Panc1 (cell line): ENCODE data around the gene DDB1. TPM values are rescaled to one million over a fixed set of nuclear protein-coding genes. Genes with fewer than 3 reads are reported as not detected.
A peak's percentile ranks its signal among the peaks of the same experiment; 100 is the strongest.
"Not testable (repeated sequence)": the region's sequence is repeated elsewhere in the genome, so short reads cannot be mapped to it uniquely, and the experiment has no call there.

Experiments used
- ATAC-seq: fragments of 200-7000 bp; cut with Tn5 transposase; 2 replicates; pipeline ENCODE4 v1.9.1; 2020; ENCODE audit warnings: mild to moderate bottlenecking, moderate library complexity
- BruUV-seq: library from RNA; stranded (reverse); fragments of 400-500 nt; replicated peaks from 2 replicates; lab custom pipeline; 2021; lab: Mats Ljungman, UMichigan
- CTCF ChIA-PET: fragments of 300-600 bp; sonication (Branson Sonifier 250); formaldehyde crosslinking; loops from one replicate; lab custom pipeline; 2022; ENCODE audit warnings: antibody characterized with exemption; lab: Charles Lee
- POLR2A ChIA-PET: fragments of 300-600 bp; sonication (Branson Sonifier 250); formaldehyde crosslinking; loops from one replicate; lab custom pipeline; 2022; ENCODE audit warnings: antibody characterized with exemption; lab: Charles Lee
- DNase-seq: peaks from one replicate; pipeline ENCODE4 v3.0.0-alpha.2; 2010; ENCODE audit warnings: low read depth, low spot score
- H3K27ac ChIP-seq: 2 replicates; pipeline ENCODE4 v1.5.1; 2011; ENCODE audit warnings: mild to moderate bottlenecking, low read length, inconsistent platforms
- H3K27me3 ChIP-seq: fragments of 200-500 bp; sonication (Bioruptor generic); 2 replicates; pipeline ENCODE4 v1.6.0; 2014; ENCODE audit warnings: low read length, inconsistent platforms; ENCODE audit not compliant: control insufficient read depth, insufficient read depth
- H3K36me3 ChIP-seq: fragments of 200-500 bp; sonication (Bioruptor generic); 2 replicates; pipeline ENCODE4 v1.5.1; 2014; ENCODE audit warnings: inconsistent platforms, mild to moderate bottlenecking, low read length, moderate library complexity; ENCODE audit not compliant: control insufficient read depth, insufficient read depth
- H3K4me1 ChIP-seq: 2 replicates; pipeline ENCODE4 v1.5.1; 2011; ENCODE audit warnings: inconsistent platforms, mild to moderate bottlenecking, low read length, moderate library complexity; ENCODE audit not compliant: control insufficient read depth, insufficient read depth
- H3K4me3 ChIP-seq, 2 experiments: 2 replicates each; pipeline ENCODE4 v1.5.1; 2011 to 2012; ENCODE audit warnings: low read depth in 2 of 2, low read length in 2 of 2, mild to moderate bottlenecking in 2 of 2, inconsistent platforms in 1 of 2, moderate library complexity in 1 of 2
- H3K9me3 ChIP-seq: fragments of 200-500 bp; sonication (Bioruptor generic); 2 replicates; pipeline ENCODE4 v1.5.1; 2014; ENCODE audit warnings: low read depth, mild to moderate bottlenecking, inconsistent platforms, low read length, moderate library complexity; ENCODE audit not compliant: control insufficient read depth, insufficient read depth
- CTCF ChIP-seq: fragments of 450-650 bp; IDR thresholded peaks from 2 replicates; pipeline ENCODE4 v1.5.1; 2017; ENCODE audit warnings: mild to moderate bottlenecking
- POLR2AphosphoS5 ChIP-seq: IDR thresholded peaks from 2 replicates; pipeline ENCODE4 v1.6.1; 2012; ENCODE audit warnings: mild to moderate bottlenecking, low read depth, low read length, moderate library complexity
- REST ChIP-seq, 2 experiments: IDR thresholded peaks; 2 replicates each; pipeline ENCODE4 v1.6.1; 2011 to 2012; ENCODE audit warnings: low read depth in 2 of 2, control low read depth in 1 of 2, low read length in 1 of 2, mild to moderate bottlenecking in 1 of 2, moderate library complexity in 1 of 2; ENCODE audit not compliant: insufficient read depth in 1 of 2
- SIN3A ChIP-seq: IDR thresholded peaks from 2 replicates; pipeline ENCODE4 v1.6.1; 2012; ENCODE audit warnings: low read depth, mild to moderate bottlenecking, low read length, moderate library complexity, borderline replicate concordance; ENCODE audit not compliant: insufficient read depth
- in situ Hi-C: cut with HindIII; loops from 2 replicates; pipeline ENCODE4 v1.10.0; 2016; ENCODE audit warnings: low sequenced_read_pairs, low pct_unique_long_range_greater_than_20kb
- intact Hi-C: fragments of 100-400 bp; cut with micrococcal nuclease; formaldehyde crosslinking; loops from one replicate; pipeline ENCODE4 v1.10.0; 2022; ENCODE audit not compliant: unreplicated experiment
- total RNA-seq: library from RNA; stranded (reverse); gene quantifications from one replicate; pipeline ENCODE4 v1.2.1, GENCODE V29; 2021; ENCODE audit not compliant: unreplicated experiment

DDB1 gene
- total RNA-seq, 1 experiment from 2014 or later = 217 TPM

- DNase-seq (peak; percentile 56), ATAC-seq (peak; percentile 94)
- intact Hi-C loops (no loop called here), in situ Hi-C loops (no loop called here)
- Histone ChIP-seq H3K36me3 (no peaks in the 10 kb centered on the region), H3K4me1 (no peaks in the 10 kb centered on the region), H3K27me3 (no peaks in the 10 kb centered on the region), H3K4me3 (no peak overlapping the region), H3K9me3 (no peaks in the 10 kb centered on the region), H3K27ac (no peak overlapping the region)
- POLR2A ChIA-PET = no interaction called here
- TF ChIP-seq CTCF (peak; percentile 94), SIN3A (no peak), POLR2AphosphoS5 (no peak), REST (IDR thresholded peaks at IDR 0.05; ENCODE audit: insufficient read depth in 1 of 2, low read depth in 2 of 2, low read length in 1 of 2) (no peak)
- CTCF ChIA-PET = interaction anchor here (0.6 to 1.1 kb wide), 3 partner anchors 27 to 365 kb away, joined by 4 to 5 read pairs (median 5); no protein-coding TSS in a partner anchor
- BruUV-seq = no TSS peak
Observed at GRCh38 chr11:61254403-61255025, 78.4 kb downstream of the DDB1 start.

- ATAC-seq, intact Hi-C loops, H3K4me1 ChIP-seq, H3K36me3 ChIP-seq, BruUV-seq, H3K27me3 ChIP-seq, H3K27ac ChIP-seq, H3K9me3 ChIP-seq, in situ Hi-C loops, H3K4me3 ChIP-seq, DNase-seq: not testable (repeated sequence)
- ChIA-PET CTCF (interaction anchor here (1.0 kb wide), 1 partner anchor 28 kb away, joined by 3 read pairs; no protein-coding TSS in a partner anchor), POLR2A (interaction anchor here (0.6 kb wide), 1 partner anchor 15 kb away, joined by 4 read pairs; no protein-coding TSS in a partner anchor)
Observed at GRCh38 chr11:61252332-61252731, 80.6 kb downstream of the DDB1 start.

- H3K27ac ChIP-seq, H3K4me1 ChIP-seq, DNase-seq, BruUV-seq, ATAC-seq, H3K4me3 ChIP-seq, intact Hi-C loops, in situ Hi-C loops, H3K9me3 ChIP-seq, H3K36me3 ChIP-seq, H3K27me3 ChIP-seq, POLR2A ChIA-PET: not testable (repeated sequence)
- CTCF ChIA-PET = interaction anchor here (0.6 to 1.0 kb wide), 3 partner anchors 29 to 98 kb away, joined by 3 to 19 read pairs (median 8); no protein-coding TSS in a partner anchor
Observed at GRCh38 chr11:61250796-61251765, 81.8 kb downstream of the DDB1 start.

Other genes with a start within 250 kb of the DDB1 start
- 0.28 TPM for gene CD5, start 230.6 kb downstream of the DDB1 start, total RNA-seq
- 24.0 TPM for gene VPS37C, start 171.7 kb downstream of the DDB1 start, total RNA-seq
- not detected for gene PGA3, start 129.6 kb downstream of the DDB1 start, total RNA-seq
- gene PGA4, start 110.8 kb downstream of the DDB1 start, total RNA-seq = not detected
- gene PGA5, start 91.9 kb downstream of the DDB1 start, total RNA-seq = not detected
- gene VWCE, start 37.8 kb downstream of the DDB1 start, total RNA-seq = 0.51 TPM
- 79.6 TPM for gene TKFC, start 123 bp upstream of the DDB1 start, total RNA-seq
- gene CYB561A3, start 28.8 kb upstream of the DDB1 start, total RNA-seq = 80.3 TPM
- 86.6 TPM for gene TMEM138, start 29.3 kb upstream of the DDB1 start, total RNA-seq
- 11.7 TPM for gene TMEM216, start 59.5 kb upstream of the DDB1 start, total RNA-seq
- gene CPSF7, start 96.9 kb upstream of the DDB1 start, total RNA-seq = 96.1 TPM
- 43.2 TPM for gene SDHAF2, start 97.0 kb upstream of the DDB1 start, total RNA-seq
- 0.23 TPM for gene LRRC10B, start 175.6 kb upstream of the DDB1 start, total RNA-seq
- 2.5 TPM for gene SYT7, start 248.0 kb upstream of the DDB1 start, total RNA-seq